ENCODE results near the gene TFB1M. TPM values are rescaled to one million over a fixed set of nuclear protein-coding genes. Genes with fewer than 3 reads are reported as not detected.

Gene TFB1M
- total and polyA plus RNA-seq, 9 of the 15 experiments (the other 6 are each of a cell fraction or from before 2014, with no cell fraction given): 34.6 to 145 (median 40.4) TPM

- TF ChIP-seq HEY1 (CRISPR knock-in tag; IDR thresholded peaks at IDR 0.05; ENCODE audit: borderline replicate concordance) (no peak), EP300 (IDR thresholded peaks at IDR 0.05; ENCODE audit: low read length) (no peak; the same call in none of the 2 replicates), SMARCA5 (IDR thresholded peaks at IDR 0.05) (peak; percentile 96), GABPB1 (CRISPR knock-in tag; IDR thresholded peaks at IDR 0.05) (no peak), KHSRP (IDR thresholded peaks at IDR 0.05) (no peak), TRIM28 (IDR thresholded peaks at IDR 0.05) (0 out of 2 replicates have a peak, but pooled peaks have one; percentile 41), GATAD2A (IDR thresholded peaks at IDR 0.05) (no peak), TFE3 (CRISPR knock-in tag; IDR thresholded peaks at IDR 0.05) (peak; percentile 74), MTA2 (IDR thresholded peaks at IDR 0.05; ENCODE audit: low read depth) (no peak; the same call in 1 of the 2 replicates), KLF16 (IDR thresholded peaks at IDR 0.05) (no peak), ZNF384 (IDR thresholded peaks at IDR 0.05; ENCODE audit: low read depth, low read length) (0 out of 2 replicates have a peak, but pooled peaks have one; percentile 26), CBX5 (IDR thresholded peaks at IDR 0.05; ENCODE audit: borderline replicate concordance, low read depth) (no peak), HNRNPL (IDR thresholded peaks at IDR 0.05; ENCODE audit: low read depth, low read length) (no peak), RBM25 (IDR thresholded peaks at IDR 0.05; ENCODE audit: low read depth, low read length, severe bottlenecking) (peak; percentile 98), DDX20 (tag; IDR thresholded peaks at IDR 0.05; ENCODE audit: low read depth) (no peak), ZNF121 (CRISPR knock-in tag; conservative IDR thresholded peaks at IDR 0.05) (no peak), ZNF740 (CRISPR knock-in tag; IDR thresholded peaks at IDR 0.05) (no peak), ZNF740 (tag; IDR thresholded peaks at IDR 0.05) (no peak), SIN3A (IDR thresholded peaks at IDR 0.05; ENCODE audit: borderline replicate concordance in 2 of 2, control insufficient read depth in 1 of 2, low read depth in 2 of 2, low read length in 2 of 2) (0 out of 4 replicates have a peak, but pooled peaks of 1 of the 2 experiments have one; percentile 22), ZNF609 (CRISPR knock-in tag; IDR thresholded peaks at IDR 0.05; ENCODE audit: borderline replicate concordance) (no peak), ZNF143 (CRISPR knock-in tag; IDR thresholded peaks at IDR 0.05) (0 out of 2 replicates have a peak, but pooled peaks have one; percentile 47), CEBPB (tag; IDR thresholded peaks at IDR 0.05) (peak; percentile 85), BHLHE40 (IDR thresholded peaks at IDR 0.05; ENCODE audit: low read length) (peak; percentile 95), DNMT1 (IDR thresholded peaks at IDR 0.05) (no peak)
Observed at GRCh38 chr6:155314773-155315515, 660 bp upstream of the TFB1M start (continued).
